Hematopoietic multipotent progenitor cell treated with erythropoietin and hydrocortisone succinate and interleukin-3 and kit ligand, for 15 days (in vitro differentiated cells): ENCODE data around the gene ACAT1.
"Not testable (repeated sequence)": the region's sequence is repeated elsewhere in the genome, so short reads cannot be mapped to it uniquely, and the experiment has no call there.

ENCODE experiments used
- DNase-seq: peaks from one replicate; pipeline ENCODE4 v3.0.0-alpha.2; 2015; ENCODE audit warnings: low spot score

ACAT1 gene

DNA sequence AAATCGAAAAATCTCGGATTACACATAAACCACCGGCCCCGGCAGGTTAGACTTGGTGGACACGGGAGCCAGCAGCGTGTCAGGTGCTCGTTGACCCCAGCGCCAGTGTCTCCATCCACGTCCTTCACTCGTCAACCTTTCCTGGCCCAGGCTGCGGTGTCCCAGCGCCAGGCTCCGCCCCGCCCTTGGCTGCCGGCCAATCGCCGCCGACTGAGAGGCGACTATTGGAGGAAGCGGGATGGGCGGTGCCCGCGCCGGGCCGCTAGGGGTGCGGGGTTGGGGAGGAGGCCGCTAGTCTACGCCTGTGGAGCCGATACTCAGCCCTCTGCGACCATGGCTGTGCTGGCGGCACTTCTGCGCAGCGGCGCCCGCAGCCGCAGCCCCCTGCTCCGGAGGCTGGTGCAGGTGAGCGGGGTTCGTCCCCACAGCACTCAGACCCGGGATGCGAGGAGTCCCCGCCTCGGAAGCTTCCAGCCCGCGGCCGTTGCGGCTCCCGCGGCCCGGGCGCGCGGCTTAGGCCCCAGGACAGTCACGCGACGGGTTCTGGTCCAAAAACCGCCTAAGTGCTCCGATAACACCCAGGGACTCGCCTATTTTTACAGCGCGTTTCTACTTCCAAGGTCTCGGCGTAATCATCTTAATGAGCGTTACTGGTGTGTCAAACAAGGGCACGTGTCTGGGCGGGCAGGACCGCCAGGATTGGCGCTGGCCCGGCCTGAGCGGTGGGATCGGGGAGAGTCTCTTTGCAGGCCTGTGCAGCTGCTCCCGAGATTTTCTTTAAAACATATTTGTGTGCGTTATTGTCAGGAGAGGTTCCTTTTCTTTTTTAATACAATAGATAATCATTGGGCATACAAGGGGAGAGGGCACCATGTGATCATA lies at the start of gene ACAT1:
ACAT1 (plus strand) TSS at position 294 of the 882 bp plus-strand sequence; CDS start at position 334, 40 bp downstream.
- DNase-seq = peak; percentile 96

DNA sequence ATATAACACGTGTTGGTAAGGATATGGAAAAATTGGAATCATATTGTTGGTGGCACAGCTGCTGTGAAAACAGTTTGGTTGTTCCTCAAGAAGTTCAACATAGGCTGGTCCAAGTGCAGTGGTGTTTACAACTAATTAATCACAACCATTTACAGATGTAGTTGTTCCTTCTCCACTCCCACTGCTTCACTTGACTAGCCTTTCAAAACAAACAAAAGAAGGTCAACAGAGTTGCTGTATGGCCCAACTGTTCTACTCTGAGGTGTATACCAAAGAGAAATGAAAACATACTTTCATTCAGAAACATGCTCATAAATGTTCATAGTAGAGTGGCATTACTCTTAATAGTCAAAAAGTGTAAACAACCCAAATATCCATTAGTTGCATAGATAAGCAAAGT lies 36.6 kb upstream of the ACAT1 start:
- no peak for DNase-seq

DNA sequence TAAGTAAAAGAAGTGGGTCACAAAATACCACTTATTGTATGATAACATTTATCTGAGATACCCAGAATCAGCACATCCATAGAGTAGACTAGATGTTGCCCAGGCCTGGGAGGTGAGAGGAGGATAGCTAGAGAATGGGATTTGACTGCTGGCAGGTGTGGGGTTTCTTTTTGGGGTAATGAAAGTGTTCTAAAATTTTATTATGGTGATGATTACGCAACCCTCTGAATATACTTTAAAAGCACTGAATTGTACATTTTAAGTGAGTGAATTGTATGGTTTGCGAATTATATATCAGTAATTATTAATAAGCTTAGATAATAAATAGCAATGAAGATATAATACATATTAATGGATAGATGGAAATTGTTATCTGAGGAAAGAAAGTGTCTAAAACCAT lies 35.7 kb upstream of the ACAT1 start:
- DNase-seq = no peak

DNA sequence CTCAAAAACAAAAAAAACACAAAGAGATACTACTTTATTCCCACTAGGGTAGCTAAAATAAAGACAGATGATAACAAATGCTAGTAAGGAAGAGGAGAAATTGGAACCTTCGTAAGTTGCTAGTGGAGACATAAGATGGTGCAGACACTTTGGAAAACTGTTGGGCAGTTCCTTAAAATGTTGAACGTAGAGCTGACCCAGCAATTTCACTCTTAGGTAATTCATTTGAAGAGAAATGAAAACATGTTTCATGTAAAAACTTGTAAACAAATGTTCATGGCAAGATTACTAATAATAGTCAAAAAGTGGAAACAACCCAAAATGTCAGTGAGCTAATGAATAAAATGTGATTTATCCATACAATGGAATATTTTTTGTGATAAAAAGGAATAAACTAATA lies 29.2 kb upstream of the ACAT1 start:
- no peak for DNase-seq

DNA sequence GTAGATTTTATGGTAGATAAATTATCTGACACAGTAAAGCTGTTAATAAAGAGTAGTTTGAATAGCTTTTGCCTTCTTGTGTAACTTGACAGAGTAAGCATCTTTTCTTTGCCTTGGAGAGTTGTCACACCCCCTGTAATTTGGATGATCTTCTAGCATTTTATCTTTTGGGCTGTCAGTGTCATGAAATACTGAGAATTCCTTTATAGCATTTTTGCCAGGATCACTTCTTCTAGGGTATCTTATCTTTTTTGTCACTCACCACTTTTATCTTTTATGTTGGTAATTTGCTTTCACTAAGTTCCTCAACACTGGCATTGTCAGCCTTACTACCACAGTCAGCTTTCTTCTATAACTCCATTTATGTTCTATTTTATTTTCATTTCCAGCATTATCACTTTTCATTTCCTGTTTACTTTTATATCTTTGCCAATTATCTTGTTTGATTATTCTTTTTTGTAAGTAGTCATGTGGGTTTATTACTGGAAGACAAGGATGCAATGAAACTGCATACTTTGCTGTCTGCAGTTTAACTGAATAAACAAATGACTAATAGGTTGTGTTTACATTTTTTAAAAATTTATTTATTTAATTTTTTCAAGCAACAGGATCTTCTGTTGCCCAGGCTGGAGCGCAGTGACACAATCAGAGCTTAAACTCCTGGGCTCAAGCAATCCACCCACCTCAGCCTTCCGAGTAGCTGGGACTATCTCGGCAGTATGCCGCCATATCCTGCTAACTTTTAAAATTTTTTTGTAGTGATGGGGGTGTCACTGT lies 28.1 kb upstream of the ACAT1 start:
- no peak for DNase-seq

DNA sequence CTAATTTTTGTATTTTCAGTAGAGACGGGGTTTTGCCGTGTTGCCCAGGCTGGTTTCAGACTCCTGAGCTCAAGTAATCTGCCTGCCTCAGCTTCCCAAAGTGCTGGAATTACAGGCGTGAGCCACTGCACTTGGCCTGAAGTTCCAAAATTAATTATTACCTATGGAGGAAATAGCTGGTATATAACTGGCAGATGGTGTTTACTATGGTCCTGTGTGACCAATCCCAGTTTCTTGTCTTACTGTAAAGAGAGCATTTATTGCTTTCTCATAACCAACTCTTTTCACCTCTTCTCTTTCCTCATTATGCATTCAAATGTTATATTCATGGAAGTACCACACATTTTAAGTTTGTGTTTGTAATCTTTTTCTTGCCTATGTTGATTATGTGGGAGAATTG lies 24.2 kb upstream of the ACAT1 start:
- no peak for DNase-seq

DNA sequence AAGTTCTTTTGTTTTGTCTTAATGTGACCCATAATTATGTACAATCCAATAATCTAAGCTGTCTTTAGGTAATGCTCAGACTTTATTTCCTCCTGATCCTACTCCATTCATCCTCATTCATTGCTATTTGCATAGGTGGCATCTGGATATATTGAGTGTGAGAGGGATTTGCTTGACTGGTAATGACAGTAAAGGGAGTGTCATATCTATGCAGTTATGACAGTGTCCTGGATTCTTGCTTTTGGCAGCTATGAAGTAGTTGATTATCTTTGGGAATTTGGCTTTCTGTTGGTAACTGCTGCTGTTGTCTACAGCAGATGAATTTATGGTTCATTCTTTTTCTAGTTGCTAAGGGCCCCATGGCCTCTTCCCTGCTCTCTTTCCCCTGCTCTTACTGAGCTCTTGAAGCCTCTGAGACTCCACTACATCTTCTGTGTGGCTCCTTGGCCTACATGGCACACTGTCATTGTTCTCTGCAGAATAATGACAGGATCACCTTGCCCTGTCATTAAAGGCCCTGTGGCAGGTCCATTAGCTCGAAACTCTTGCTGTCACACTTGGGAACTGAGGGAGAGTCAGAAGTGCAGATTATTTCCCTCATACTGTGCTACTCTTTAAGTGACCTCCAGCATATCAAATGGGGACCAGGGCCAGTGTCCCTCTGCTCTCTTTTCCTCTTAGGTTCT lies 20.1 kb upstream of the ACAT1 start:
- DNase-seq = no peak

DNA sequence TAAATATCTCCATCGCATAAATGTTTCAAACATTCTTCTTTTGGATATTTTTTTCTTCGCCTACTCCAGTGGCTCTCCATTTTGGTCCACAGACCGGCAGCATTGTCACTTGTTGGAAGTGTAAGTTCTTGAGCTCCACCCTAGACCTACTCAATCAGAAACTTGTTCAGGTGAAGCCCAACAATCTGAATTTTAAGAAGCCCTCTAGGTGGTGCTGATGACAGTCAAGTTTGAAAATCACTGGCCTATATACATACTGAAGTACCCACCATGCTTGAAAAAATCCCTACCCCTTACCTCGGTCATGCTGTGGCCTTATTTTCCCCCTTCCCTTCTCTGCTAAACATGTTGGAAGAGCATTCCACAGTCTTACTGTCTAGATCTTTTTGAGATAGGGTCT lies 10.2 kb upstream of the ACAT1 start:
- DNase-seq = no peak

DNA sequence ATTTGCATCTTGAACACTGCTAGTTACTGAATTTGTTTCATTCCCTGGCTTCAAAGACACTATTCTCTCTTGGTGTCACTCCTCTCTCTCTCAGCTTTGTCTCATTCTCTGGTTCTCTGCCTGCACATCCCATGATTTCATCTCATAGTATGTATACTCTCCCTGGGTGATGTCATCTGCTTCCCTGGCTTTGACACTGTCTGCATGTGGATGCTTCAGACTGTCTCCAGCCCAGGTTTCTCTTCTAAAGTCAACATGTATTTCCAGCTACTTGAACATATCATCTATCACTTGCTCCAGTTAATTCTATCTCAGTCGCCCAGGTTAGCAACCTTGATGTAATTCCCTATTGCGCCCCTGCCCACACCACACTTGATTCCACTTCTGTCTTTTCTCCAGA lies 9.3 kb upstream of the ACAT1 start:
- DNase-seq = no peak

DNA sequence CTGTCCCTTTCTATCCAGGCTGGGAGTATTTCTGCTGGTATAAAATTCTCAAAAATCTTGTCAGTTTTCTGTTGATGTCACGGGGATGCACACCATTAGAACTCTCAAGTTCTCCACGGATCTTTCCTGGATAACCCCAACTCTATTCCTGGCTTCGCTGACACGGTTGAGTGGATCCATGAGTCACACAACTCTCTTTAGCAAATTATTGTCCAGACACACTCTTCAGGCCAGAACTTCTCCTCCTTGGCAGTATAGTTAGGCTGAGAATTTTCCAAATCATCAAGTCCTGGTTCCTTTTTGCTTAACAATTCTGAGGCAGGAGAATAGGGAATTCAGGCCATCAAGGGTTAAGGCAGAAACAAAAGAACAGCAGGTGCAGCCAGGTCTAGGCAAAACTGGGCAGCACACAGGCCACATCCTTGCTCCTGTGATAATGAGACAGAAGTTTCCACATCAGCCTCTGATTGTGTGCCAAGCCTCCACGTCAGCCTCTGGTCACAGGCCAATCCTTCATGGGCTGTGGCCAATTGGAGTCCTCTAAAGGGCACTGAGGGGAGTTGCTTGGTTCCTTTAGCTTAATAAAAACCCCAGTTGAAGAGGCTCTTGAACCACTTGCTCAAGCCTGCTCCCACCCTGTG lies 5.7 kb upstream of the ACAT1 start:
- DNase-seq = peak; percentile 75

DNA sequence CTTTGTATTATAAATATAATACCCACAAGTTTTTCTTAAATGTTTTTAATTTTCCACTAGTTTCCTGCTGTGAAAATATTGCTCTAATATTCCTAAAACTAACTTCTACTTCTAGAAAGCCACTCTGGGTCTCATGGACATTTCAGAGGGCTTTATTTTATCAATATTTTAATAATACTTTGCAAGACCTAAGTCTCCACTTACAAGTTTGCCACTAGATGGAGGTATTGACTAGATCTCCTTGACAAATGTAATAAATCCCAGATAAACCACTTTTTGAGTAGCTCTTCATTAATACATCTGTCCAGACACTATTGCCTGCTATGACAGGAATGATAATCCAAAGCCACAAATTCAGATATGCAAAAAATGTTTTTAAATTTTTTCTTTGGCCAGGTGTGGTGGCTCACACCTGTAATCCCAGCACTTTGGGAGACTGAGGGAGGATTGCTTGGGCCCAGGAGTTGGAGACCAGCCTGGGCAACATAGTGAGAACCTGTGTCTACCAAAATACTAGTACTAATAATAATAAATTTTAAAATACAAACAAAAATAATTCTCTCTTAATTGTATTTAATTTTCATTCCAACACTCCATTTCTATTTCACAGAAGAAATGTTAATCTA lies 3.5 kb upstream of the ACAT1 start:
- DNase-seq = peak; percentile 72

DNA sequence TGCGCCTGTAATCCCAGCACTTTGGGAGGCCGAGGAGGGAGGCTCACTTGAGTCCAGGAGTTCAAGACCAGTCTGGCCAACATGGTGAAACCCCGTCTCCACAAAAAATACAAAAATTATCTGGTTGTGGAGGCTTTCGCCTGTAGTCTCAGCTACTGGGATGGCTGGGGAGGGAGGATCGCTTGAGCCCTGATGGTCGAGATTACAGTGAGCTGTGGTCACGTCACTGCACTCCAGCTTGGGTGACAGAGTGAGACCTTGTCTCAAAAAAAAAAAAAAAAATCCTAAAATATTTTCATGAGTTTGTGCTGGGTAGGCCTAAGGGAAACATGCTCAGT lies 462 bp upstream of the ACAT1 start:
- DNase-seq = not testable (repeated sequence)

DNA sequence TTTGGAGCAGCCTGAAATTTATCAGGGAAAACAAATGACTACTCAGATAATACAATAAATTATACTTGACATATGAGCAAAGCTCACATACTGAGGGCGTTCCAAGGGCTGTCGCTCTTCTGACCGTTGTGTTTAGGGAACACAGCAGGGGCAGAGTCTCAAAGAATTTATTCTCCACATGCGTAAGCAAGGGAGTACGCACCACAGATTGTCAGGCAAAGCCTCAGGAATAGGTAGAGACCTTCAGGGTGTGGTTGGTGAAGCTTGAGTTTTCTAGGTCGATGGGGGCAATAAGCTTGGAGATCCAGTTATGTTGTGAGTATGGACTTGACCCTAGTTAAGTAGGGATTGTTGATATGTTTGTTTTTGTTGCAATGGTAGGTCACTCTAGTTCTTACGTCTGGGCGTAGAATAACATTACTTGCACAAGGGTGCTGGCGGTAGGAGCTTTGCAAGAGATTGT lies 830 bp downstream of the ACAT1 start:
- DNase-seq = peak; percentile 20

DNA sequence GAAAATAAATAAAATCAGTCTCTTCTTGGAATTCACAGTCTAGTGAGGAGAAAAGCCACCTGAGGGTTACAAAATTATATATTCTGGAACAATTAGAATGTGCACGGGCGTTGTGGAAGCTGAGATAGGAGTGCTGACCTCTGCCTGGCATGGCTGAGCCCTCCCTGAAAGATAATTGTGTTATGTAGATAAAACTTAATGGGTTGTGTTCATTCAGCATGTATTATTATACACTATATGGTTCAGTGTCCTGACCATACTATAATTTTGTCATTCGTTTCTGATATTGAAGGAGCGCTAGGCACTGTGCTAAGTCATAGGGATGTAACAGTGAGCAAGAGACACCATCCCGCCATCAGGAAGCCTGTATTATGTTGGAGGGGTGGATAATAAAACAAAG lies 3.7 kb downstream of the ACAT1 start:
- DNase-seq = no peak

DNA sequence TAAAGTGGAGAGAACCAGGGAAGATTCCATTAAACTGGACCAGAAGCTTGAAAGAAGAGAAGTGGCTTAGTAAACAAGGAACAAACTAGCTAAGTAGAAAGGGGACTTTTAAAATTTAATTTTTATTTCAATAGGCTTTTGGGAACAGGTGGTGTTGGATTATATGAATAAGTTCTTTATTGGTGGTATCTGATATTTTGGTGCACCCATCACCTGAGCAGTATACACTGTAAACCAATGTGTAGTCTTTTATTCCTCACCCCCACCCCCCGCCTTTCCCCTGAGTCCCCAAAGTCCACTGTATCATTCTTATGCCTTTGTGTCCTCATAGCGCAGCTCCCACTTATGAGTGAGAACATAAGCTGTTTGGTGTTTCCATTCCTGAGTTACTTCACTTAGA lies 7.4 kb downstream of the ACAT1 start:
- DNase-seq = no peak

DNA sequence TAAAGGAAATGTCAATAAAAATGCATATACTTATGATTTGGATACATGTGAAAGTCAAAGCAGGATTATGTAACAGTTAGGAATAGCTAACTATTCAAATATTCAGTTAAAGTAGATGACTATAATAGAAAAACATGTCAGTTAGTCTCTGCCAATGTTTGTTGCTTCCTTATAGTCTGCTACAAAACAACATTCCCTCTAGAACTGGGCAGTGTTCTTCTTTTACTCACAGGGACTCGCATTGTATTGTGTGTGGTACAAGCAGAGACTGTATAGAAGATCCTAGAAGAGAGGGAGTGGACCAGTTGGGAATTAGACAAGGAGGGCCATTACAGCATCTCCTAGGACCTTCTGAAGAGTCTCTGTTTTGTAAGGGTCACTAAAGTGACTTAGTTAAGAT lies 10.6 kb downstream of the ACAT1 start:
- no peak for DNase-seq

DNA sequence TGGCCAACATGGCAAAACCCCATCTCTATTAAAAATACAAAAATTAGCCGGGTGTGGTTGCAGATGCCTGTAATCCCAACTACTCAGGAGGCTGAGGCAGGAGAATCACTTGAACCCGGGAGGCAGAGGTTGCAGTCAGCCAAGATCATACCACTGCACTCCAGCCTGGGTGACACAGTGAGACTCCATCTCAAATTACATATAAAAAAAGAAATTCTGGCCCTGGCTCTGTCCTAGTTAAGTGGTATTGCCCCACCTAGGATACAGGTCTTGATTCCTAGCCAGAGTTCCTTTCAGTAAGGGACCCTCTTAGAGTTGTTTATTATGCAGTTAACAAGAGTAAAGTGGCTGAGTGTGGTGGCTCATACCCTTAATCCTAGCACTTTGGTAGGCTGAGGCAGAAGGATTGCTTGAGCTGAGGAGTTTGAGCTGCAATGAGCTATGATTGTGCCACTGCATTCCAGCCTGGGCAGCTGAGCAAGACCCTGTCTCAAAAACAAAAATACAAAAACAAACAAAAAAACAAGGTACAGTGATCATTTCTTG lies 11.7 kb downstream of the ACAT1 start:
- not testable (repeated sequence) for DNase-seq

DNA sequence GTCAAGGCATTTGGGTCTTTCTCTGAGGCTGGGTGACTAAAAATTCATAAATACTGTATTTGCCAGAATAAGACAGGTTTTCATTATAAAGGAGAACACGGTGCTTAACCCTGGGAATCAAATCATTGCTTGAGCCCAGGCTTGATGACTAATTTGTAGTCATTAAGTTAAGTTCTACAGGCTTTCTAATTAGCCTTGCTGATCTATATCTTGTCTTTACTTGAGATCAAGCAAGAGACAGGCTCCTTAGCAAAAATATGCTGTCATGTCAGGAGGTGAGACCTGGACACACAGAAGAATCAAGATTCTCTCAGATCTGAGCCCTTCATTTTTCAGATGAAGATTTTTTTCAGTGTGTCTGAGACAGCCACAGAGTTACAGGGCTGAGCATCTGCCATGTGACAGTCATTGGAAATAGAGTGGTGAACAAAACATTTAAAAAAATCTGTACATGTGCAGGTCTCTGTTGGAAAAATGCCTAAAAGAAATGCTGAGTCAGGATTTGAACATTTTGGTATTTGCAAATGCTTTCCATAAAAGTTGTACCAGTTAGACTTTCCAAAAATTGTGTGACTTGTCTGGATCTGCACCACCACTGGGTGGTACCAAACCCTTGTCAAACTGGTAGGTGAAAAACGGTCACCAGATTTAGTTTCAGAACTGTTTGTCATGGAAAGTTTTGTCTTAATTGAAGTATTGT lies 14.6 kb downstream of the ACAT1 start:
- DNase-seq = no peak

DNA sequence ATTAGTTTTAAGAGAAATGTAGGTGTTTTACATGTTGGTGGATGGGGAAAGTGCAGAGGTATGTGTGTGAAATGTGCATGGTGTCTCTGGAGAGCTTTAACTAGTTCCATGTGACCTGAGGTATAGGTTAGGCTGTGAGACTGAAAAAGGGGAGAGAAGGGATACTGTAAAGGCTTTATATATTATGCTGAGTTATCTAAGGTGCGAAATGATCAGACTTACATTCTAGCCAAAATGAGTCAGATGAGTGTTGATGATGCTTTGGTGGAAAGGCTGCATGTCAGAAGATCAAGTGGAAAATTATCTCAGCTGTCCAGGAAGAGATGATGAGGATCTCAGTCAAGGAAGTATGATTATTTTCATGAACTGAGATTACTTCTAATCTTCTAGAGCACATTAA lies 15.8 kb downstream of the ACAT1 start:
- DNase-seq = no peak

DNA sequence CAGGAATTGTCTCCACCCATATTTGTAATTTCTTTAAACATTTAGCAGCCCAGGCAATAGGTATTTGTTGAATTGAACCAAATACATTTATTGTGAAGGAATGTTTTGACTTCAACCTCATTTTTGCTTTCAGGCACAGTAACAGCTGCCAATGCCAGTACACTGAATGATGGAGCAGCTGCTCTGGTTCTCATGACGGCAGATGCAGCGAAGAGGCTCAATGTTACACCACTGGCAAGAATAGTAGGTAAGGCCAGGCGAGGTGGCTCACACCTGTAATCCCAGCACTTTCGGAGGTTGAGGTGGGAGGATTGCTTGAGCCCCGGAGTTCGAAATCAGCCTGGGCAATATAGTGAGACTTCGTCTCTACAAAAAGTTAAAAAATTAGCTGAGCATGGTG lies 20.9 kb downstream of the ACAT1 start:
- no peak for DNase-seq

DNA sequence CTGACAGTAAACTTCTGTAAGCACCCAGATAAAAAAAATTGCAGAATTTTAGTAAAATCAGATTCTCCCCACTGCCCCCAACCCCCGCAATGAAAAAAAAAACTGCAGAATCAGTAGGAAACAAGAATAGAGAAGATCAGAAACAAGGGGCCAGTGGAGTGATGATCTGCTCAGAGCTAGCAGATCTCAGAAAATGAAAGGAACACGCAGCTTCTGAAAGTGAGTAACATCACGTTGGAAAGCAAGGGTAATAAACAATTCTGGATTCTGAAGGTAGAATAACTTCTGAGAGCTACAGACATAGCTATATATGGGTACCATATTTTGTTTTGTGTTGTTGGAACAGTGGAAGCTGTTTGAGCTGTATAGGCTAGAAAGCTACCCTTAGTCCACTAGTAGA lies 23.2 kb downstream of the ACAT1 start:
- no peak for DNase-seq
